GM18909 (cell line): ENCODE measurements around the gene TMEM50A.
A peak's percentile ranks its signal among the peaks of the same experiment; 100 is the strongest.
"Not testable (repeated sequence)": the region's sequence is repeated elsewhere in the genome, so short reads cannot be mapped to it uniquely, and the experiment has no call there.

Experiments used
- ATAC-seq: cut with Tn5 transposase; IDR thresholded peaks from one replicate; pipeline ENCODE4 v1.9.1; 2021; ENCODE audit warnings: mild to moderate bottlenecking; ENCODE audit not compliant: unreplicated experiment, poor library complexity

TMEM50A gene

DNA sequence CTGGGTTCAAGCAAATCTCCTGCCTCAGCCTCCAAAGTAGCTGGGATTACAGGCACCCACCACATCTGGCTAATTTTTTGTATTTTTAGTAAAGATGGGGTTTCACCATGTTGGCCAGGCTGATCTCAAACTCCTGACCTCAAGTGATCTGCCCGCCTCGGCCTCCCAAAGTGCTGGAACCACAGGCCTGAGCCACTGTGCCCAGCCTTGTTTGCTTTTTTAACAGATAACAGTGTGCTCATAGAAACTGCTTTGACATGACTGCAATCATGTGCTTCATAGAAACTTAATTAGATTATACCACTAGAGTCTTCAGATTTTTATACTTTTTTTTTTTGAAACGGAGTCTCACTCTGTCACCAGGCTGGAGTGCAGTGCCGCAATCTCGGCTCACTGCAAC, 8.8 kb upstream of the TMEM50A start:
- ATAC-seq, result not testable (repeated sequence)

DNA sequence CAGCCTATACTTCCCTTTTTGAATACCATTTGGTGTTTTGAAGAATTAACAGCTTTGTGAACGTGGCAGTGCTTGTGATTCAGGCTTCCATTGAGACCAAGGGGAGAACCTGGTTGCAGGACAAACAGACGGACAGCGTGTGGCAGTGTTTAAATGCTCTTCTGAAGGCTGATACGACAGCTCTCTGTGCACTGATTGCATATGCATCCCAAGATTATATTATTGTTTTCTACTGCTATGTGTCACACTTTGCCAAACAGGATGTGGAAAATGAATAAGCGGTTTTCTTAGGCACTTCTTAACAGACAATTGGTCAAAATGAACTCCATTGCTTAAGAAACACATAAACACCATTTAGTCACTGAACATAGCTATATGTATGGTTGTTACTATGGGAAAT, 8.2 kb upstream of the TMEM50A start:
- not testable (repeated sequence) for ATAC-seq

DNA sequence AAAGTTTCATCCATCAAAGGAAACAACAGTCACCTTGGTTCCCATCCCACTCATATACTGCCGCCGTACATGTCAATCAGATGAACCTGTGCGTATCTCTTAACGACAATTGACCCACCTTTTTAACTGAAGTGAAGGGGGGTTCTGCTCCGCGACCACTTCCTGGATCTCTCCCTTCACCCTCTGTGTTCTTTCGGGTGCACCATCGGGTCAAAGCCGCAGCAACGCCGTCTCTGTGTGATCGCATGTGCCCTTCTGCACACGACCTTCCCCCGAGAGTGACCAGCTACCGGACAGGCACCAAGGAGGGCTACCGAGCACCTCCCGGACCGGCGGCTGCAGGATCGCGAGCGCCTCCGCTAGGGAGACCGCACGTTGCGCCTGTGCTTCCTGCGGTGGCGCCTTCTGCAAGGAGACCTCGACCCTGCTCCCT, 1.2 kb upstream of the TMEM50A start:
- ATAC-seq, result peak; percentile 26

DNA sequence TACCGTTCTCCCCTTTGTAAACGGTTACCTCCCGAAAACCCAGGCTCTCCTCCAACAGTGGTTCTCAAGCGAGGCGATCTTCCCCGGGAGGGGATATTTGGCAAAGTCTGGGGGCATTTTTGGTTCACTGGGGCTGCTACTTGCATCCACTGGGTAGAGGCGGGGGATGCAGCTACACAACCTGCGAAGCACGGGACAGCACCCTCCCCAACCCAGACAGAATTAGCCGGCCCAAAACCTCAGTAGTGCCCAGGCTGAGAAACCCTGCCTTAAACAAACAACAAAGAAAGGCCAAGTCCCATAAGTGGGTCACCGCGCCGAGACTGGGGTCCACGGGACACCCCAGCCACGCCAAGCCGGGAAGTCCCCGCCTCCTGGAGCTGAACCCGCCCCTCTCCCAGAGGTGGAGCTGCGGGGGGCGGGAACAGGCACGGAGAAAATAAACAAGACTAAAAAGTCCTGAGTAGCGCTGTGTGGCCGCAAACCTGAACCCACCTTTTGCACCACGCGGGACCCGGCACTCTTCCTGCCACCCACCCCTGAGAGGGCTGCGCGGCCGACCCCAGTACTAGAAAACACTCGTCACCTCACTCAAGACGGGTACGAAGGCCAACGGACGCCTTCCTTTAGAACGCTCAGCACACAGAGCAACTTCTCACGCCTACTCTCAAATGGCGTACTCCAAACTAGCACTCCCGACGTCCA, 499 bp upstream of the TMEM50A start:
- peak; percentile 51 for ATAC-seq

DNA sequence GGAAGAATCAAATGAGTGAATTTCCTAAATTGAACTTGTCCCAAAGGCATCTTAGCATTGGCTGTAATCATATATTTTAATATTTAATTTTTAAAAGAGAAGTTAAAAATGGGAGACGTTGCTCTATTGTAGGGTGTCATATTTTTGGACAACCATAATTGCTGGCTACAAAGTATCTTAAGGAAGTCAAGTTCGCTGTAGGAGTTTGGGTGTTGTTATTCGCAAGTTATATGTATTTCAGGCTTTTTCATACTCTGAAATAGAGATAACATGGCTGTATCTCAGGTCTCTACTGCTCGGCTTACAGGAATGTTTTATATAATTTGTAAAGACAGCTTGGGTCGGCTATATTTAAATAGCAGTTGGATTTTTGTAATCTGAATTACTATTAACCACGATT, 852 bp downstream of the TMEM50A start:
- no peak for ATAC-seq

DNA sequence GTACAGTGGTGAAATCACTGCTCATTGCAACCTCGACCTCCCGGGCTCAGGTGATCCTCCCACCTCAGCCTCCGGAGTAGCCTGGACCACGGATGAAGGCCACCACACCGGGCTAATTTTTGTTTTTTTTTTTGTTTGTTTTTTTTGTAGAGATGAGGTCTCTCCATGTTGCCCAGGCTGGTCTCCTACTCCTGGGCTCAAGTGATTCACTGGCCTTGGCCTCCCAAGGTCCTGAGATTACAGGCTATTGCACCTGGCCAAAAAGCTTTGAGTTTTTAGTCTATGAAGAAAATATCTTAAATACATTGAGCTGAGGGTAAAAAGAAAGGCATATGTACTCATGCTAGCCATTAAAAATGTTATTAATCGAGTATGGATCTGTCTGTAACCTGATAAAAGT, 3.6 kb downstream of the TMEM50A start:
- no peak for ATAC-seq

DNA sequence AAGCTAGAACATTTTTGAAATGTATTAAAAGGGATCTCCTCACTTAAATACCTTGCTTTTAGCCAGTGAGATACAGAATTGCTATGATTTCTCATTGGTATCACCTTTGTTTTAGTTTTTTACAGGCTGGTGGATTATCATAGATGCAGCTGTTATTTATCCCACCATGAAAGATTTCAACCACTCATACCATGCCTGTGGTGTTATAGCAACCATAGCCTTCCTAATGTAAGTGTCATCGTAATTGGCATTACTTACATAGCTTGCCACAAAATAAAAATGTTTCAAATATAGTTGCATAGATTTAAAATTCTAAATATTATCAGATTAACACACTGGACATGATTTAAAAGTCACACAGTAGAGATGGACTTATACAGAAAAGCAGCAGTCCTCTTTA, 4.7 kb downstream of the TMEM50A start:
- ATAC-seq, result no peak

DNA sequence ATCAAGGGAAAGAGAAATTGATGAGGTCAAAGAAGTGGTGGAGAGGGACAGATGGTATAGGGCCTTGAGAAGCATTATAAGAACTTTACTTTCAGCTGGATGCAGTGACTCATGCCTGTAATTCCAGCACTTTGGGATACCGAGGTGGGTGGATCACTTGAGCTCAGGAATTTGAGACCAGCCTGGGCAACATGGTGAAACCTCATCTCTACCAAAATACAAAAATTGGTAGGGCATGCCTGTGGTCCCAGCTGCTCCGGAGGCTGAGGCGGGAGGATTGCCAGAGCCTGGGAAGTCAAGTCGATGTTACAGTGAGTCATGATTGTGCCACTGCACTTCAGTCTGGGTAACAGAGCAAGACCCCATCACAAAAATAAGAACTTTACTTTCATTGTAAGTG, 5.7 kb downstream of the TMEM50A start:
- no peak for ATAC-seq

DNA sequence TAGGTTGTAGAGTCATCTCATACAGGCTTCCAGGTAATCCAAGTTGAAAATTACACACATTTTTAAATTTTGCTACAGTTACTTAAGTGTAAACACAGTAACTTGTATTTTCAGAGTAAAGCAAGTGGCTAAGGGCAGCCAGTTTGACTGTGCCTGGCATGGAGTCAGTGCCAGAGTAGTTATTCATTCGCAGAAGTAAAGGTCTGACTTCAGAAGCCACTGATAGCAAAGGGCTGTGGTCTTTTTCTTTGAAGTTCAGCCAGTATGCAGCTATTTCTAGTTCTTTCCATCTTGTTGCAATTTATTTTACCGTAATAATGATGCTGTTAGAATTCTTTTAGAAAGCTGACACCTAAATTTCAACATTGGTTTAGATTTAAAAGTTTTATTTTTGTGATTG, 9.4 kb downstream of the TMEM50A start:
- ATAC-seq, result no peak

DNA sequence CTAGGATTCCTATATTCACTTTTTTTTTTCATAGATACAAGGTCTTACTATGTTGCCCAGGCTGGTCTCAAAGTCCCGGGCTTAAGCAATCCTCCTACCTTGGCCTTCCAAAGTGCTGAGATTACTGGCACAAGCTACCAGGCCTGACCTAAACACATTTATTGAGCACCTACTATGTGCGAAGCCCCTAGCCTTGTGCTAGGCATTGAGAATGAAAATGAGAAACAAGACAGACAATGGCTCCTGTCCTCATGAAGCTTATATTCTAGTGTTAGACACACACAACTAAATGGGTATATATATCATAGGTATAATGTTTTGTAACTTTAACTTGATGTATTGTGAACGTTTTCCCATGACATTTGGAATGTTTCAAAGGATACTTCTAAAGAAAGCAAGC, 11.5 kb downstream of the TMEM50A start:
- ATAC-seq, result no peak

DNA sequence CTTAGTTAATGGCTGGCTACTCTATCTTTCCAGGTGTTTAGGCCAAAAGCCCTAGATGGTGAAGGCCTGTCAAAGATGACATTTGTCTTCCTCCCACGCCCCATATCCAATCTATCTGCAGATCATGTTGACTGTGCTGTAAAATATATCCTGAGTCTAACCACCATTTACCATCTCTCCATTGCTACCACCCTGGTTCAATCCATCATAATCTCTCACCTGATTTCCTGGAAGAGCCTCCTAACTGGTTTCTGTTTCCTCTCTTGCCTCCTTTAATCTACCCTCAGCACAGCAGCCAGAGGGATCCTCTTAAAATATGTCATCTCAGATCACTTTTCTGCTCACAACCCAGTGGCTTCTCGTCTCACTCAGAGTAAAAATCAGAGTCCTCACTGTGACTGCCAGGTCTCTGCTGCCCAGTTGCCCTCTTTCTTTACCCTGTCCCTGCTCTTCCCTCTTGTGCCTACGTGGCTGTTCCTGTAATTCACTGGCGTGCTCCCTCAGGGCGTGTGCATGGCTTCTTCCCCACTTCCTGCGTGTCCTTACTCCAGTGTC, 17.8 kb downstream of the TMEM50A start:
- no peak for ATAC-seq

DNA sequence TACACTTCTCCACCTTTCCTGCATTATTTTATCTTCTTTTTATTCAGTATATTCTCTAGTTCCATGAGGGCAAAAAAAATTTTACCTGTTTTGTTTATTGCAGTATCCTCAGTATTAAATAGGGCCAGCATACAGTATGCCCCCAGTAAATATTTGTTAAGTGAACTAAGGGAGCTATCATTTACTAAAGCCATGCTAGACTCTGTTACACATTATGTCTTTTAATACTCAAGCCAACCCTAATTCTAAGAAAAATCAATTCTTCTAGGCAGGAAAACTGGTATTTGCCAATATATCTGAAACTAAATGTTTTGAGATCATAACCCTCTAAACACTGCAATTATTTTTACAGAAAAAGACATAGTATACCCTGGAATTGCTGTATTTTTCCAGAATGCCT, 18.3 kb downstream of the TMEM50A start:
- no peak for ATAC-seq

DNA sequence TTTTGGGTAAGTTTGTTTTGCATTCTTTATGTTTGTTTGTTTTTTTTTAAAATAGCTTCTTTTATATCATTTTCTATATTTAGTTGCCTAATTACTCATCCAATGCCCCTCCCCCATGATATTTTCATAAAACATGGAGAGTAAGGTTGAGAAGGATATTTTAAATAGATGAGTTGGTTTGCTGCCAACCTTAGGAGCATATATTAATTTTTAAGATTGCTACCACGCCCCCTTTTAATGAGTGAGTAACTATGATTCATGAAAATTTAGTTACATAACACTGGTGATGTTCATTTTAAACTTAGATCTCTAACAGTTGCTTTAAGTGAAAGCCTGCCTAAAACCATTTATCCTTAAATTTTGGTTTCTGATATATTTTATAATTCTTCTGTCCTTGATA, 18.7 kb downstream of the TMEM50A start:
- ATAC-seq, result no peak

DNA sequence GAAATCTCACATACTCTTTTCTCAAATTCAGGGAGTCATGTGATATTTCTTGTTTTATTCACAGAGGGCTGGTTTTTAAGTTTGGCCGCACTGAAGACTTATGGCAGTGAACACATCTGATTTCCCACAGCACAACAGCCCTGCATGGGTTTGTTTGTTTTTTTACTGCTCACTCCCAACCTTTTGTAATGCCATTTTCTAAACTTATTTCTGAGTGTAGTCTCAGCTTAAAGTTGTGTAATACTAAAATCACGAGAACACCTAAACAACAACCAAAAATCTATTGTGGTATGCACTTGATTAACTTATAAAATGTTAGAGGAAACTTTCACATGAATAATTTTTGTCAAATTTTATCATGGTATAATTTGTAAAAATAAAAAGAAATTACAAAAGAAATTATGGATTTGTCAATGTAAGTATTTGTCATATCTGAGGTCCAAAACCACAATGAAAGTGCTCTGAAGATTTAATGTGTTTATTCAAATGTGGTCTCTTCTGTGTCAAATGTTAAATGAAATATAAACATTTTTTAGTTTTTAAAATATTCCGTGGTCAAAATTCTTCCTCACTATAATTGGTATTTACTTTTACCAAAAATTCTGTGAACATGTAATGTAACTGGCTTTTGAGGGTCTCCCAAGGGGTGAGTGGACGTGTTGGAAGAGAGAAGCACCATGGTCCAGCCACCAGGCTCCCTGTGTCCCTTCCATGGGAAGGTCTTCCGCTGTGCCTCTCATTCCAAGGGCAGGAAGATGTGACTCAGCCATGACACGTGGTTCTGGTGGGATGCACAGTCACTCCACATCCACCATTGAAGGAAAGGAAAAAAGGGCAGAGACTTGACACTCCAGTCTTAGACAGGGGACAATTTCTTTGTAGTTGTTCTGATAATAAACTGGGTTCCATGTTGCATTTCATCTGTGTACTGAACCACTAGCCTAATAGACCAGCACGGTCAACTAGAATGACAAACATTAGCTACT, 22.8 kb downstream of the TMEM50A start:
- no peak for ATAC-seq

DNA sequence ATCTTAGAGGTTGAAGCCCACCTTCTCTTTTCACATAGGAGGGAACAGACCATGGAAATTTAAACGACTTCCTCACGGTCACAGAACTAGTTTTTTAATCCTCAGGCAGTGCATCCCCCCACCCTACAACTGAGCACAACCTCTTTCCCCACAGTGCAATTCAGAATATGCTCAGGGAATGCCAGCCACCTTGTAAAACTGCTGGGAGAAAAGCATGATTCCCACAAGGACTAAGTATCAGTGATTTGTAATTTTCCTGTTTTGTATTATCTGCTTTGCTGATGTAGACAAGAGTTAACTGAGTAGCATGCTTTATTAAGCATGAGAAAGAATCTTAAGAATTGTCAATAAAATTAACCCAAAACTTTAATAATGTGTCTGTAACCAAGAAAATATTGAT, 23.8 kb downstream of the TMEM50A start:
- no peak for ATAC-seq

DNA sequence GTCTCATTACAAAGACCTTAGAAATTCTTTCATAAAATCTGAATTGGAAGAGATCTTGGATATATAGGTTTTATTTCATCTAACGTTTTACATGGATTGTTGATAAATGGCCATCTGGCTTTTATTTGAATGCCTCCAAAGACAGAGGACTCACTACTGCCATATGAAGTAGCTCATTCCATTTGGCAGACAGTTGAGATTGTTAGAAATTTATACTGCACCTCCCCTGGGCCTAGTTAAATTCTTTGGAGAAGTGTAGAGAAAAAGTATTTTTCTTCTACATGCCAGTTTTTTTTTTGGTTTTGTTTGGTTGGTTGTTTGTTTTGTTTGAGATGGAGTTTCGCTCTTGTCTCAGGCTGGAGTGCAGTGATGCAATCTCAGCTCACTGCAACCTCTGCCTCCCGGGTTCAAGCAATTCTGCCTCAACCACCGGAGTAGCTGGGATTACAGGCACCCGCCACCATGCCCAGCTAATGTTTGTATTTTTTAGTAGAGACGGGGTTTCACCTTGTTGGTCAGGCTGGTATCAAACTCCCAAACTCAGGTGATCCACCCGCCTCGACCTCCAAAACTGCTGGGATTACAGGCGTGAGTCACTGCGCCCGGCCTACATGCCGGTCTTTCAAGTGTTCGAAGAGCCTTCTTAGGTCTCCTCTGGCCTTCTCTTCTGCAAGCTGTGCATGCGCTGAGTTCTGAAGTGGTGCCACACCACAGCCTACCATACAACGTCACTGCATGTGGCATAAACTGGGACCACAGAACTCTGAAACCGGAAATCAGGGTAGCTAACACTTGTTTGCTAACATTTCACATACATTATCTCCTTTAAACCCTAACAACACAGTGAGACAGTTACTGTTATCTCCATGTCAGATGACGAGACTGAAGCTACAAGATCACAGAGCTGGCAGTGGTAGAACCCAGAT, 24.8 kb downstream of the TMEM50A start:
- ATAC-seq, result not testable (repeated sequence)

DNA sequence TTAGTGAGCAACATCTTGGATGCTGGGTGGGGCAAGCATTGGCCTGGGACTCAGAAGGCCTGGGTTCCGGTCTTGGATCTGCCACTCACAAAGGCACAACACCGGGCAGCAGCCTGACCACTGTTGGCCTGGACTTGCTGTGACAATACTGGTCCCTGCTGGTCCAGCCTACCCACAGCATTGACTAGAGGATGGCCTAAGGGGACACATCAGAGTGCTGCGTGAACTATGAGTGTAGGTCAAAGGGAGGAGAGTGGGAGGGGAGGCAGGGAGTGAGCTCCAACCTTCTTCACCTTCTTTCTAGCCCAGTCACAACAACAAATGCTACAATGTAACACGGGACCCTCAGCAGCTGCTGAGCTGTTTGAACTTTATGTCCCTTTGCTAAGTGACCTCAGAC, 31.1 kb downstream of the TMEM50A start:
- ATAC-seq, result no peak

DNA sequence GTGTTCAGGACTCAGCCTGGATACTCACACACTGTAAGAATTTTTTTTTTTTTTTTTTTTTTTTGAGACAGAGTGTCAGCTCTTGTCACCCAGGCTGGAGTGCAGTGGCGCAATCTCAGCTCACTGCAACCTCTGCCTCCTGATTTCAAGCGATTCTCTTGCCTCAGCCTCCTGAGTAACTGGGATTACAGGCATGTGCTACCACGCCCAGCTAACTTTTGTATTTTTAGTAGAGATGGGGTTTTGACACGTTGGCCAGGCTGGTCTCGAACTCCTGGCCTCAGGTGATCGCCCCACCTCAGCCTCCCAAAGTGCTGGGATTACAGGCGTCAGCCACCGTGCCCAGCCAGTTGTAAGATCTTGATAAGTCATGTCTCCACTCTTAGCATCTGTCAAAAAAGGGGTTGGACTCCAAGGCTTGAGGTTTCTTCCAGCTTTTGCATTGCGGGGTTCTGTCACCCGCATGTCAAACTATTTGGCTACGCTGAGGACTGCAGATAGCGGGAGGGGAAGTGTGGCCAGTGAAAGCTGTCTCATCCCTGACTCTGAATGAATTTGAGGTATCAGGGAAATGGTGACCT, 31.6 kb downstream of the TMEM50A start:
- ATAC-seq, result not testable (repeated sequence)

DNA sequence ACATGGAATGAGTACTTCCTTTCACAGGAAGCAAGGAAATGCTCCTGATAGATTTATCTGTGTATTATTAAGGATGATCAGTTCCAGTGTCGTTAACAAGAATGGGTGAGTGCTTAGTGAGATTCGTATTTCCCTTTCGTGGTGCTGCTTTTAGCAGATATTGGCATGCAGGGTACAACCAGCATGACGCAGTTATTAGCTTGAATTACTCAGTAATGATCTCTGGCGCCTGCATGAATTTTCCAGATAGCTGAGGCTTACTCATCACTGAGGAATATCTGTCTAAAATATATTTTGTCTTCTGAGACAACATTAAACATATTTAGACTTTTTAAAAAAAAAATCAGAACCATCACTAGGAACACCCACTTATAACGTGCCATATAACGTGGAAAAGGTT, 33.6 kb downstream of the TMEM50A start:
- not testable (repeated sequence) for ATAC-seq

DNA sequence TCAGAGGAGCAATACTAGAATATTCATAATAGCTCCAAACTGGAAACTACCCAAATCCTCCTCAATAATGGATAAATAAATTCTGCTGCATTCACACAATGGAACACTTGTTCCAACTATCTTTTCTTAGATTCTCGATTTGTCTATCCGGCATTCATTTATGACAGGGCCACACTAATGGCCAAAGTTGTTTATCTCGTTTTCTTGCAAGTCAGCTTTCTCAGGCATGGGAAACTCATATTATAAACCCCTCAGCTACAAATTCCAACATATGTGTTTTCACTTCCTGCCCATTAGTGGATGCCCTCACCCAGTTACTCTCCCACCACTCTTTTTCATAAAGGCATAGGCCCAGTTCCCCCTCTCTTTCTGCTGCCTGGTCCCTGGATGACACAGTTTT, 40.2 kb downstream of the TMEM50A start:
- ATAC-seq, result not testable (repeated sequence)
